Jurkat, Clone E6-1 (cell line): ENCODE results near the gene PRR36.

Experiments used
- DNase-seq: peaks from one replicate; pipeline ENCODE4 v3.0.0-alpha.2; 2011; ENCODE audit warnings: low read depth, low spot score
- H3K4me3 ChIP-seq: 2 replicates; pipeline ENCODE4 v1.5.1; 2011; ENCODE audit warnings: mild to moderate bottlenecking, low read length, control low read depth, moderate library complexity

PRR36 gene

DNA sequence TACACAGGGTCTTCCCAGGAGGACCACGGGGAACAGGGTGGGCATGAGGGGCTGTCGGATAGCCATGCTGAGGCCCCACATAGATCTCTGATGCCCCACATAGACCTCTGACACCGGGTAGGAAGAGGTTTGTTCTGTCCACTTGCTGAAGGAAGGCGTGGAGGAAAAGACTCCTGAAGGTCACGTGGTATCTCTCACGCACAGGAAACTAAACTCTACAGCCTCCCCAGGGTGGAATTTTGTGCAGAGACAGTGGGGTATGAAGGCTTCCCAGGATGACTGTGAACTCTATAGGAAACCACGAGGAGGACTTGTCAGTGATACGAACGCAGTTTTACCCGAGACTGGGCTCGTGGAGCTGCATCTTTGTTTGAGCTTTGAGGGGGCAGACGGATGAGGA is 41.4 kb downstream of the PRR36 start:
- H3K4me3 ChIP-seq, result no peak overlapping the region
- no peak for DNase-seq

DNA sequence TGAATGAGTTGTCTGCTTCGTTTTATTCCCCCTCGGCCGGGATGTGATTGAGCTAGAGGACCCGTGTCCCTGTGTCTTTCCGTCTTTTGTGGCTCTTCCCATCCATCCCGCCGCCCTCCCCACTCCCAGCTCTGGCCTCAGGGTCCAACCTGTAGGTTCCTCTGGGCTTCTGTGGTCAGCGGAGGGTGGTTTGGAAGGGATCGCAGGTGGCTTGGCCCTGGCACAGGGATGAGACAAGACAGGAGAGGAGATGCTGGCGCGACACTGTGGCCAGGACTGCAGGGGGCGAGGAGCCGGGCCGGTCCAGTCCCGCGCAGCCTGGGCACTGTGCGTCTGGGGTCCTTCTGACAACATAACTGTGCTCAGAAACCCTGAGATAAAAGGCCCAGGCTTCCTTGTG is 42.2 kb downstream of the PRR36 start:
- H3K4me3 ChIP-seq, result no peak overlapping the region
- DNase-seq, result no peak

DNA sequence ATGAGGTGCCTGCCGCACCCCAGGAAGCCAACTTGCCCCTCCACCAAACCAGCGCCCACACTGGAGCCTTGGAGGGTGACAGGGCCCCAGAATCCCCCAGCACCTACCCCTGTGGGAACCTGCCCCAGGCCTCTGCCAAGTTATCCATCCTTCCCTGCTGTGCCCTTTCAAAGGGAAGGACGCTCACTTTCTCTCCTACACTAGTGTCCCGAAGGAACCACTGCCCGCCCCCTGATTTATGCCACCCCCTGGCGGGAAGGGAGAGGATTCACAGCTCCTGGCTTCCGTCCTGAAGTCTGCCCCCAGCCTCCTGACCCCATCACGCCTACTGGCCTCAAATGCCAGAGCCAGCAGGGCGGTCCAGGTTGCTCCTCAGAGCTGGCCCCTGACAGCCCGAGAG is 42.7 kb downstream of the PRR36 start:
- H3K4me3 ChIP-seq, result no peak overlapping the region

DNA sequence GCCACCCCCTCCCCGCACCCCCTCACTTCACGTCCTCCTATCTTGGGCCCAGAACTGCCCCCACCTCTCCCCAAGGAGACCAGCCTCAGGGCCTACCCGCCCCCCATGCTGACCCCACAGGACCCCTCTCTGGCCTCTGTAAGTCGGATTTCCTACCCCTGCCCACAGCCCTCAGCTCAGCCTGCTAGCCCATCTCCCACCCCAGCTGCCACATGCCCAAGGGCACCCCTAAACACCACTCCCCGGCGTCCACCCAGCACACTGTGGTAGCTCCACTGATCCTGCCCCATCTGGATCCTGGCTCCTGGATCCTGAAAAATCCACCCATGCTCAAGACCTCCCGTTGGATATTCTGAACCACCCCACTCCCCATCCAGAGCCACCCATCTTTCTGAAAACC is 43.4 kb downstream of the PRR36 start:
- no peak for DNase-seq

More for the DNA sequence above, 42.7 kb downstream of the PRR36 start:
- no peak for DNase-seq

DNA sequence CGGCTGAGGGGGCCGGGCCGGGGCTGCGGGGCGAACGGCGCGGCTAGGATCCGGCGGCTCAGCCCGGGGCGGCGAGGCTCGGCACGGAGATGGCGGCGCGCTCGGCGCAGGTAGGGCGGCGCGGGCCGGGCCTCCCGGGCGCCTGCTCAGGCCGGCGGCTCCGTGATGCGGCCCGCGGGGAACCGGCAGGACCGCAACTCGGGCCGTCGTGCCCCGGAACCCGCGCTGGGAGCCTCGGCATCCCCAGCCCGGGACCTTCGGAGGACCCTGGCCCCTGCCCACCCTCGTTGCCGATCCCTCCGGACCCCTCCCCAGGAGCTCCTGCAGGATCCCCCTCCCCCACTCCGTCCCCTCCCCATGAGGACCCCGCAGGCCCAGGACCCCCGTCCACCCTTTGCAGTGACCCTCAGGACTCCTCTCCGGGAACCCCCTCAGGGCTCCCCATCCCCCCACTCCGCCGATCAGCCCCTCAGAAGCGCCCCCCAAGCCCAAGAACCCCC is 43.9 kb downstream of the PRR36 start:
- peak overlapping the region; percentile 58 for H3K4me3 ChIP-seq
- no peak for DNase-seq

More for the DNA sequence above, 43.4 kb downstream of the PRR36 start:
- peak overlapping the region; percentile 58 for H3K4me3 ChIP-seq

DNA sequence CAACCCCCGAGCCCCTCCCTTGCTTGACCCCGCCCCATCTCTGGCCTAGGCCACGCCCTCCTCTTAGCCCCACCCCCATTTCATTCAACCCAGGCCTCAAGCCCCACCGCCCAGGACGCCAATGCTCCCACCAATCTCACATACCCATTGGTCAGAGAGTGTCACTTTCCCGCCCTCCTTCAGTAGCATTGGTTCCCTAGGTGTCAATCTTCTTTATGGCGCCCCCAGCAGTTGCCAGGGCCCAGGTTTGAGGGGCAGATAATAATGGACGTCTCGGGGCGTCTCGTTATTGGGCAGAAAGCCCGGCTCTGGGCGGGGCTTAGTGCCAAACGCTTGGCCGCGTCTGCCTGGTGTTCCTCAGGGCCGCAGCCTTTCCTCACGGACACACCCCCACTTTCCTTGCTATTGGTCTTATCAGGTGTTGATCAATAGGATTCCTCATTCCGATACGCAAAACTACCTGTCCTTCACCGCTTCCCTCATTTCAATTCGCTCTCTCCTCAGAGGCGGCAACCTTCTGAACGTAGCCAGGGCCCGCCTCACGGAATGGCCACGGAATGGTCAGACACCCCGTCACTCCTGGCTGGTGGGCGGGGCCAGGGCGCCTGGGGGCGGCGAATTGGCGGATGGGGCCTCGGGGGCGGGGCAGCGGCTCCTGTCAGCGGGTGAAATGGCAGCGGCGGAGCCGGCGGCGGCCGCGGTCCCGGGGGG is 44.5 kb downstream of the PRR36 start, which contains the start of gene EVI5L:
Gene EVI5L (plus strand): TSS at position 658 of the 711 bp plus-strand sequence. CDS start 16,325 bp downstream, outside the sequence.
- peak; percentile 100 for DNase-seq
- peak within 1 kb of the TSS; percentile 58 for H3K4me3 ChIP-seq

DNA sequence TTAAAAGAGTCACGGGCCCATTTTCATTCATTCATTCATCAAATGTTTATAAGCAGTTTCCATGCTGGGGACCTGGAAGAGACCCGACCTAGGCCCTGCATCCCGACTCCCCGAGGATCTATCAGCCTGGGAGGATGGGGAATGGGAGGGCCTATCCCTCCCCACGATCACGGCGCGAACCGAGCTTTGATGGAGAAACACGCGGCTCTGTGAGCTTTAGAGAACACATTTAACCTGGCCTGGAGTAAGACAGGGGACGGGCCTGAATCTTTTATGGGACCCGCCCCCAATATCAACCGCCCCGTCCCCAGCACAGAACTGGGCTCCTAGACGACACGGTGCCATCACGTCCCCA is 45.0 kb downstream of the PRR36 start:
- H3K4me3 ChIP-seq, result peak overlapping the region; percentile 49
- no peak for DNase-seq

DNA sequence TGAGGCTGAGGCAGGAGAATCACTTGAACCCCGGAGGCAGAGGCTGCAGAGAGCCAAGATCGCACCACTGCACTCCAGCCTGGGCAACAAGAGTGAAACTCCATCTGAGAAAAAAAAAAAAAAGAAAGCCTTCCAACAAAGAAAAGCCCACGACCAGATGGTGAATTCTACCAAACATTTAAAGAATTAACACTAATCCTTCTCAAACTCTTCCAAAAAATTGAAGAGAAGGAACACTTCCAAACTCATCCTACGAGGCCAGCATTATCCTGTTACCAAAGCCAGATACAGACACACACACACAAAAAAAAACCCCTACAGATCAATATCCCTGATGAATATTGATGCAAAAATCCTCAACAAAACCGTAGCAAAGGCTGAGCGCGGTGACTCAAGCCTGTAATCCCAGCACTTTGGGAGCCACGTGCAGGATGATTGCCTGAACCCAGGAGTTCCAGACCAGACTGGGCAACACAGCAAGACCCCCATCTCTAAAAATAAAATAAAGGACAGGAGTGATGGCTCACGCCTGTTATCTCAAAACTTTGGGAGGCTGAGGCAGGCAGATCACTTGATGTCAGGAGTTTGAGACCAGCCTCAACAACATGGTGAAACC is 50.4 kb downstream of the PRR36 start:
- DNase-seq, result no peak
- no peak overlapping the region for H3K4me3 ChIP-seq

DNA sequence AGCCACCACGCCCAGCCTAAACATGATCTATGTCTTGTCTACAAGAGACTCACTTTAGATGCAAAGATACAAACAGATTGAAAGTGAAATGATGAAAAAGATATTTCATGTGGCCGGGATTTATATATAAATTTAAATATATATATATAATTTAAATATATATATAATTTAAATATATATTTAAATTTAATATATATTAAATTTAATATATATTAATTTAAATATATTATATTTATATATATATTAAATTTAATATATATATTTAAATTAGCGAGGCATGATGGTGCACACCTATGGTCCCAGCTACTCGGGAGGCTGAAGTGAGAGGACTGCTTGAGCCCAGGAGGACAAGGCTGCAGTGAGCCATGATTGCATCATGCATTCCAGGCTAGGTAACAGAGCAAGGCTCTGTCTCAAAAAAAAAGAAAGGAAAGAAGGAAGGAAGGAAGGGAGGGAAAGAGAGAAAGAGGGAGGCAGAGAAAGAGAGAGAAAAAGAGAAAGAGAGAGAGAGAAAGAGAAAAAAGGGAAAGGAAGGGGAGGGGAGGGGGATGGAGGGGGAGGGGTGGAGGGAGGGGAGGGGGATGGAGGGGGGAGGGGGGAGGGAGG is 51.2 kb downstream of the PRR36 start:
- DNase-seq, result no peak
- H3K4me3 ChIP-seq, result no peak overlapping the region

DNA sequence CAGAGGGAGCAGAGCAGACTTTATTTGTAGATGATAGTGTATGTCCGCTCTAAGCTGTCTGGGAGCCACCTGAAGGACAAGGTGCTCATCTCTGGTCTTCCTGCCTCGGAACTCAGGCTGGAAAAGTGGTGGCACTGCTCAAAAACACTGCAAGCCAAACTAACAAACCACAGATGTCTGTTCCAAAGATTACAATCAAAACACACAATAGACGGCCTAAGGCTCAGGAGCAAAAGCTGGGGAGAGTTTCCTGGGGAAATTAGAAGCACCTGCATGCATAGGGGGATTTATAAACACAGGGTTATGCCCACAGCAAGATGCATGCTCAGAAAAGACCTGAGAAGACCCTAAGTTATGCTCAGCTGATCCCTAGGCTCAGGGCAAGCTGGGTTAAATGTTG is 53.6 kb downstream of the PRR36 start:
- DNase-seq, result peak; percentile 69
- H3K4me3 ChIP-seq, result peak overlapping the region; percentile 6; the same call in 1 of the 2 replicates

DNA sequence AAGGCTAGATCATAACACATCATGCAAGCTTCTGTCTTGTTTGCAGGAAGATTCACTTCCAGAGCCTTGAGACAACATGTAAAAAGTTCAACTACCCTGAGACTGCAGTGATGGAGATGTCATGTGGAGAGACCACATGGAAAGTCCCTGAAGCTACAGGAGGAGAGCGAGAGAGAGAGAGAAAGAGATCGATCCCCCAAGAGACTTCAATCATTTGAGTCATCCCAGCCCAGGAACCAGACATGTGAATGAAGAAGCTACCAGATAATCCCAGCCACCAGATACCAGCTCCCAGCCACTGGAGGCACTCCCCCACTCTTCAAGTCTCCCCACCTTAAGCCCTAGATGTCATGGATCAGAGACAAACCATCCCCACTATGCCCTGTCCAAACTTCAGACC is 54.9 kb downstream of the PRR36 start:
- H3K4me3 ChIP-seq, result no peak overlapping the region
- no peak for DNase-seq

DNA sequence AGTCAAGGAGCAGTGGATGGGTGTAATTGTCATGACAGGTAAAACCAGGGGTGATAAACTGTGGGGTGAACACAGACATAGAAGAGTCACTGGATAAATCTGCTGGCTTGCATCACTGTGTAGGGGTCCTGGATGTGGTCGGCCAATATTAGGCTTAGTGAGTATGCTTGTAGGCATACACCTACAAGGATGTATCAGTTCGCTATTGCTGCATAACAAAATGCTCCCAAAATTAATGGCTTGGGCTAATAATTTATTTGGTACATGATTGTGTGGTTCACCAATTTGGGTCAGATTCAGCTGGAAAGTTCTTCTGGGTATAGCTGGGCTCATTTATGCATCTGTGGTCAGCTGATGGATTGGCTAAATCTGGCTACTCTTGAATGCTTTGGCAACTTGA is 55.4 kb downstream of the PRR36 start:
- H3K4me3 ChIP-seq, result no peak overlapping the region
- DNase-seq, result no peak
